GM10847 (cell line): Measurements from ENCODE around the gene MYOF.

Source experiments
- POLR2A ChIP-seq: IDR thresholded peaks from 2 replicates; pipeline ENCODE4 v1.6.1; 2011; ENCODE audit not compliant: insufficient read length; ENCODE audit errors: extremely low read depth

MYOF gene

GRCh38 chr10:93493162-93493561 lies 11.0 kb upstream of the MYOF start:
- TF ChIP-seq POLR2A: no peak

- no peak for TF ChIP-seq POLR2A
Observed at GRCh38 chr10:93491602-93492121, 9.5 kb upstream of the MYOF start.

- TF ChIP-seq POLR2A: no peak
Observed at GRCh38 chr10:93488956-93489528, 6.9 kb upstream of the MYOF start.

GRCh38 chr10:93485690-93486089 lies 3.6 kb upstream of the MYOF start:
- no peak for TF ChIP-seq POLR2A

- no peak for TF ChIP-seq POLR2A
Observed at GRCh38 chr10:93481637-93482144, 443 bp downstream of the MYOF start.

- TF ChIP-seq POLR2A: no peak
Observed at GRCh38 chr10:93478873-93479272, 3.3 kb downstream of the MYOF start.

- no peak for TF ChIP-seq POLR2A
Observed at GRCh38 chr10:93476756-93477155, 5.4 kb downstream of the MYOF start.

- TF ChIP-seq POLR2A: no peak
Observed at GRCh38 chr10:93475871-93476270, 6.3 kb downstream of the MYOF start.

GRCh38 chr10:93475227-93475626 lies 6.9 kb downstream of the MYOF start:
- no peak for TF ChIP-seq POLR2A

GRCh38 chr10:93473804-93474472 lies 8.2 kb downstream of the MYOF start:
- TF ChIP-seq POLR2A: no peak

- TF ChIP-seq POLR2A: no peak
Observed at GRCh38 chr10:93473161-93473560, 9.0 kb downstream of the MYOF start.

GRCh38 chr10:93471110-93471651 lies 11.0 kb downstream of the MYOF start:
- TF ChIP-seq POLR2A: no peak

GRCh38 chr10:93469454-93469853 lies 12.7 kb downstream of the MYOF start:
- TF ChIP-seq POLR2A: no peak

GRCh38 chr10:93468461-93469213 lies 13.5 kb downstream of the MYOF start:
- TF ChIP-seq POLR2A: no peak

GRCh38 chr10:93465806-93466675 lies 16.1 kb downstream of the MYOF start:
- no peak for TF ChIP-seq POLR2A

GRCh38 chr10:93464776-93465388 lies 17.3 kb downstream of the MYOF start:
- TF ChIP-seq POLR2A: no peak
